A673 (cell line): ENCODE results near the gene PRAC1. TPM values are rescaled to one million over a fixed set of nuclear protein-coding genes. Genes with fewer than 3 reads are reported as not detected.

Source experiments
- BruUV-seq: library from RNA; stranded (reverse); fragments of 400-500 nt; replicated peaks from 2 replicates; lab custom pipeline; 2021; lab: Mats Ljungman, UMichigan
- CTCF ChIA-PET: fragments of 300-600 bp; sonication (Branson Sonifier 250); formaldehyde crosslinking; loops from one replicate; lab custom pipeline; 2022; ENCODE audit warnings: antibody characterized with exemption; lab: Charles Lee
- POLR2A ChIA-PET: fragments of 300-600 bp; sonication (Branson Sonifier 250); formaldehyde crosslinking; loops from one replicate; lab custom pipeline; 2022; ENCODE audit warnings: antibody characterized with exemption; ENCODE audit not compliant: low non-redundant PET; lab: Charles Lee
- DNase-seq: peaks from one replicate; pipeline ENCODE4 v3.0.0-alpha.2; 2015; ENCODE audit warnings: low spot score
- H3K27ac ChIP-seq: fragments of 200-600 bp; sonication (generic); 2 replicates; pipeline ENCODE4 v1.5.1; 2016; ENCODE audit warnings: mixed run types, low read depth, mild to moderate bottlenecking, mixed read lengths, antibody characterized with exemption, low read length; ENCODE audit not compliant: poor library complexity, severe bottlenecking
- H3K27me3 ChIP-seq: fragments of 200-600 bp; sonication (generic); replicated peaks from 2 replicates; pipeline ENCODE4 v1.6.1; 2017; ENCODE audit warnings: mixed run types, low read depth, mild to moderate bottlenecking, mixed read lengths, antibody characterized with exemption, low read length; ENCODE audit not compliant: insufficient read depth, poor library complexity
- H3K36me3 ChIP-seq: fragments of 200-600 bp; sonication (generic); 2 replicates; pipeline ENCODE4 v1.6.1; 2016; ENCODE audit warnings: mixed run types, mild to moderate bottlenecking, mixed read lengths, antibody characterized with exemption, low read length; ENCODE audit not compliant: insufficient read depth, poor library complexity, severe bottlenecking
- H3K4me1 ChIP-seq: fragments of 200-600 bp; sonication (generic); 2 replicates; pipeline ENCODE4 v1.6.1; 2017; ENCODE audit warnings: mixed run types, mild to moderate bottlenecking, mixed read lengths, antibody characterized with exemption, low read length; ENCODE audit not compliant: insufficient read depth, poor library complexity, severe bottlenecking
- H3K4me3 ChIP-seq: fragments of 200-600 bp; sonication (generic); 2 replicates; pipeline ENCODE4 v1.5.1; 2016; ENCODE audit warnings: low read depth, mixed run types, mild to moderate bottlenecking, mixed read lengths, low read length; ENCODE audit not compliant: poor library complexity, severe bottlenecking
- H3K9me3 ChIP-seq: fragments of 200-600 bp; sonication (generic); 2 replicates; pipeline ENCODE4 v1.6.1; 2016; ENCODE audit warnings: mixed run types, low read depth, mild to moderate bottlenecking, mixed read lengths, antibody characterized with exemption, low read length; ENCODE audit not compliant: poor library complexity, severe bottlenecking
- CTCF ChIP-seq: fragments of 300-800, 200-600 bp; sonication (generic); conservative IDR thresholded peaks from 2 replicates; pipeline ENCODE4 v1.5.1; 2017; ENCODE audit warnings: low read depth, mild to moderate bottlenecking, antibody characterized with exemption, low read length, moderate library complexity, mixed read lengths
- EZH2 ChIP-seq: fragments of 200-600 bp; sonication (generic); IDR thresholded peaks from 2 replicates; pipeline ENCODE4 v1.6.1; 2017; ENCODE audit warnings: borderline replicate concordance, low read depth, mild to moderate bottlenecking, mixed read lengths, antibody characterized with exemption, low read length; ENCODE audit not compliant: poor library complexity, severe bottlenecking
- intact Hi-C: fragments of 100-400 bp; cut with micrococcal nuclease; formaldehyde crosslinking; loops from one replicate; pipeline ENCODE4 v1.10.0; 2022; ENCODE audit not compliant: unreplicated experiment
- total RNA-seq: library from RNA; stranded (reverse); gene quantifications from 2 replicates; pipeline ENCODE4 v1.2.3, GENCODE V29; 2021

PRAC1 gene
- total RNA-seq, 1 experiment from 2014 or later: 78.3 TPM

GRCh38 chr17:48752399-48753288 is 30.3 kb upstream of the PRAC1 start:
- ChIA-PET POLR2A (no interaction called here), CTCF (no interaction called here)
- Histone ChIP-seq H3K4me1 (peaks cover 9% of the 10 kb centered on the region), H3K4me3 (no peak overlapping the region), H3K9me3 (no peaks in the 10 kb centered on the region), H3K27me3 (no peaks in the 10 kb centered on the region), H3K27ac (no peak overlapping the region), H3K36me3 (no peaks in the 10 kb centered on the region)
- BruUV-seq: no TSS peak
- DNase-seq: no peak
- intact Hi-C loops: loop anchor here (10.0 kb wide), 1 partner anchor 78 kb away; no protein-coding TSS in a partner anchor
- no peak for TF ChIP-seq EZH2
- no peak for TF ChIP-seq CTCF

- TF ChIP-seq EZH2 (no peak), CTCF (no peak)
- peaks cover 4% of the 10 kb centered on the region for H3K4me1 ChIP-seq
- ChIA-PET POLR2A (no interaction called here), CTCF (interaction anchor here (0.6 kb wide), 1 partner anchor 156 kb away, joined by 4 read pairs; no protein-coding TSS in a partner anchor)
- H3K27me3 ChIP-seq: no peaks in the 10 kb centered on the region
- no peaks in the 10 kb centered on the region for H3K36me3 ChIP-seq
- no peak overlapping the region for H3K4me3 ChIP-seq
- BruUV-seq: no TSS peak
- H3K27ac ChIP-seq: no peak overlapping the region
- H3K9me3 ChIP-seq: no peaks in the 10 kb centered on the region
- no peak for DNase-seq
- intact Hi-C loops: loop anchor here (10.0 kb wide), 1 partner anchor 77 kb away; no protein-coding TSS in a partner anchor
Observed at GRCh38 chr17:48751733-48752398, 29.5 kb upstream of the PRAC1 start.

- Histone ChIP-seq H3K9me3 (no peaks in the 10 kb centered on the region), H3K27ac (no peak overlapping the region), H3K4me3 (no peak overlapping the region), H3K27me3 (no peaks in the 10 kb centered on the region), H3K36me3 (no peaks in the 10 kb centered on the region), H3K4me1 (peaks cover 4% of the 10 kb centered on the region)
- POLR2A ChIA-PET: no interaction called here
- no peak for TF ChIP-seq CTCF
- no peak for TF ChIP-seq EZH2
- CTCF ChIA-PET: interaction anchor here (0.6 kb wide), 1 partner anchor 157 kb away, joined by 4 read pairs; no protein-coding TSS in a partner anchor
- no peak for DNase-seq
- intact Hi-C loops: loop anchor here (10.0 kb wide), 1 partner anchor 76 kb away; no protein-coding TSS in a partner anchor
- no TSS peak for BruUV-seq
Observed at GRCh38 chr17:48751172-48751571, 28.9 kb upstream of the PRAC1 start.
